WTC11 (cell line): ENCODE results near the gene SEPTIN1. TPM values are rescaled to one million over a fixed set of nuclear protein-coding genes. Genes with fewer than 3 reads are reported as not detected.

Experiments
- ATAC-seq: fragments of 200-7000 bp; cut with Tn5 transposase; 2 replicates; pipeline ENCODE4 v1.10.0; 2021; ENCODE audit warnings: mild to moderate bottlenecking, moderate library complexity
- CTCF ChIA-PET: fragments of 300-600 bp; sonication (Branson Sonifier 250); formaldehyde crosslinking; loops from one replicate; lab custom pipeline; 2021; ENCODE audit warnings: antibody characterized with exemption; lab: Charles Lee
- POLR2A ChIA-PET: fragments of 350-600 bp; sonication (Branson Sonifier 250); formaldehyde crosslinking; loops from one replicate; lab custom pipeline; 2021; ENCODE audit warnings: antibody characterized with exemption; lab: Charles Lee
- DNase-seq: peaks from one replicate; pipeline ENCODE4 v3.0.0; 2021; ENCODE audit warnings: low spot score
- H3K27ac Mint-ChIP-seq: 2 replicates; pipeline ENCODE4 v1.8.0; 2021; ENCODE audit warnings: mixed read lengths
- H3K27me3 Mint-ChIP-seq: 2 replicates; pipeline ENCODE4 v1.8.0; 2021; ENCODE audit warnings: low read depth, mild to moderate bottlenecking, moderate library complexity, mixed read lengths
- H3K36me3 Mint-ChIP-seq: 2 replicates; pipeline ENCODE4 v1.8.0; 2021; ENCODE audit warnings: mixed read lengths
- H3K4me1 Mint-ChIP-seq: 2 replicates; pipeline ENCODE4 v1.8.0; 2022; ENCODE audit warnings: mixed read lengths
- H3K4me3 Mint-ChIP-seq: 2 replicates; pipeline ENCODE4 v1.8.0; 2021; ENCODE audit warnings: mild to moderate bottlenecking, moderate library complexity, mixed read lengths
- H3K9me3 Mint-ChIP-seq: 2 replicates; pipeline ENCODE4 v1.8.0; 2021; ENCODE audit warnings: mixed read lengths
- AR ChIP-seq: fragments of 250-450 bp; sonication (Bioruptor Pico); IDR thresholded peaks from 2 replicates; pipeline ENCODE4 v1.9.0; 2021; ENCODE audit warnings: mild to moderate bottlenecking
- CBFB ChIP-seq: sonication (generic); formaldehyde crosslinking; IDR thresholded peaks from 2 replicates; pipeline ENCODE4 v1.8.1; 2022; ENCODE audit warnings: mild to moderate bottlenecking, low read depth, missing genetic modification reagents
- CREB1 ChIP-seq: sonication (generic); formaldehyde crosslinking; IDR thresholded peaks from 2 replicates; pipeline ENCODE4 v1.8.0; 2023; ENCODE audit warnings: mild to moderate bottlenecking, missing genetic modification reagents
- ELF4 ChIP-seq: sonication (generic); formaldehyde crosslinking; IDR thresholded peaks from 2 replicates; pipeline ENCODE4 v1.8.1; 2022; ENCODE audit warnings: low read depth, mild to moderate bottlenecking, moderate library complexity, missing genetic modification reagents
- EMX1 ChIP-seq: fragments of 250-450 bp; sonication (Bioruptor Pico); IDR thresholded peaks from 2 replicates; pipeline ENCODE4 v1.8.0; 2021; ENCODE audit warnings: mild to moderate bottlenecking
- FOXJ3 ChIP-seq: sonication (generic); formaldehyde crosslinking; IDR thresholded peaks from 2 replicates; pipeline ENCODE4 v1.9.0; 2021; ENCODE audit warnings: missing genetic modification reagents, mild to moderate bottlenecking, borderline replicate concordance
- FOXP1 ChIP-seq: sonication (generic); formaldehyde crosslinking; IDR thresholded peaks from 2 replicates; pipeline ENCODE4 v1.8.0; 2022; ENCODE audit warnings: missing genetic modification reagents, mild to moderate bottlenecking, moderate library complexity, borderline replicate concordance
- GABPB1 ChIP-seq: sonication (generic); formaldehyde crosslinking; IDR thresholded peaks from 2 replicates; pipeline ENCODE4 v1.8.1; 2023; ENCODE audit warnings: mild to moderate bottlenecking, missing genetic modification reagents
- MXD4 ChIP-seq: fragments of 250-450 bp; sonication (Bioruptor Pico); IDR thresholded peaks from 2 replicates; pipeline ENCODE4 v1.8.0; 2021; ENCODE audit warnings: mild to moderate bottlenecking, moderate library complexity, borderline replicate concordance
- OVOL2 ChIP-seq: fragments of 250-450 bp; sonication (Bioruptor Pico); IDR thresholded peaks from 2 replicates; pipeline ENCODE4 v1.9.0; 2021; ENCODE audit warnings: mild to moderate bottlenecking, borderline replicate concordance
- USF1 ChIP-seq: sonication (generic); formaldehyde crosslinking; IDR thresholded peaks from 2 replicates; pipeline ENCODE4 v1.8.0; 2022; ENCODE audit warnings: mild to moderate bottlenecking, missing genetic modification reagents
- ZNF219 ChIP-seq: sonication (generic); formaldehyde crosslinking; IDR thresholded peaks from 2 replicates; pipeline ENCODE4 v1.8.0; 2023; ENCODE audit warnings: missing genetic modification reagents, mild to moderate bottlenecking, borderline replicate concordance
- ZNF232 ChIP-seq: sonication (generic); formaldehyde crosslinking; IDR thresholded peaks from 2 replicates; pipeline ENCODE4 v1.8.0; 2022; ENCODE audit warnings: mild to moderate bottlenecking, missing genetic modification reagents
- ZNF263 ChIP-seq: sonication (generic); formaldehyde crosslinking; IDR thresholded peaks from 2 replicates; pipeline ENCODE4 v1.8.1; 2022; ENCODE audit warnings: low read depth, mild to moderate bottlenecking, moderate library complexity, missing genetic modification reagents
- ZNF416 ChIP-seq: fragments of 250-450 bp; sonication (Bioruptor Pico); IDR thresholded peaks from 2 replicates; pipeline ENCODE4 v1.9.0; 2021; ENCODE audit warnings: mild to moderate bottlenecking, inconsistent platforms
- total RNA-seq: library from RNA; stranded (reverse); gene quantifications from 3 replicates; pipeline ENCODE4 v1.2.3, GENCODE V29; 2021
- TF ChIP-seq, protein P1 (sequence below): sonication (generic); formaldehyde crosslinking; IDR thresholded peaks from 2 replicates; pipeline ENCODE4 v1.8.0; 2022; ENCODE audit warnings: mild to moderate bottlenecking, missing genetic modification reagents
- TF ChIP-seq, protein P2 (sequence below): fragments of 250-450 bp; sonication (Bioruptor Pico); IDR thresholded peaks from 2 replicates; pipeline ENCODE4 v1.9.0; 2021; ENCODE audit warnings: moderate library complexity, mild to moderate bottlenecking, inconsistent platforms, borderline replicate concordance
- TF ChIP-seq, protein P3 (sequence below): fragments of 250-450 bp; sonication (Bioruptor Pico); IDR thresholded peaks from 2 replicates; pipeline ENCODE4 v1.8.0; 2021; ENCODE audit warnings: mild to moderate bottlenecking
- TF ChIP-seq, protein P4 (sequence below): fragments of 250-450 bp; sonication (Bioruptor Pico); IDR thresholded peaks from 2 replicates; pipeline ENCODE4 v1.9.0; 2021; ENCODE audit warnings: mild to moderate bottlenecking
- TF ChIP-seq, protein P5 (sequence below): sonication (generic); formaldehyde crosslinking; IDR thresholded peaks from 2 replicates; pipeline ENCODE4 v1.8.1; 2023; ENCODE audit warnings: mild to moderate bottlenecking, missing genetic modification reagents

Gene SEPTIN1
- total RNA-seq, 1 experiment from 2014 or later = 2.3 TPM

DNA sequence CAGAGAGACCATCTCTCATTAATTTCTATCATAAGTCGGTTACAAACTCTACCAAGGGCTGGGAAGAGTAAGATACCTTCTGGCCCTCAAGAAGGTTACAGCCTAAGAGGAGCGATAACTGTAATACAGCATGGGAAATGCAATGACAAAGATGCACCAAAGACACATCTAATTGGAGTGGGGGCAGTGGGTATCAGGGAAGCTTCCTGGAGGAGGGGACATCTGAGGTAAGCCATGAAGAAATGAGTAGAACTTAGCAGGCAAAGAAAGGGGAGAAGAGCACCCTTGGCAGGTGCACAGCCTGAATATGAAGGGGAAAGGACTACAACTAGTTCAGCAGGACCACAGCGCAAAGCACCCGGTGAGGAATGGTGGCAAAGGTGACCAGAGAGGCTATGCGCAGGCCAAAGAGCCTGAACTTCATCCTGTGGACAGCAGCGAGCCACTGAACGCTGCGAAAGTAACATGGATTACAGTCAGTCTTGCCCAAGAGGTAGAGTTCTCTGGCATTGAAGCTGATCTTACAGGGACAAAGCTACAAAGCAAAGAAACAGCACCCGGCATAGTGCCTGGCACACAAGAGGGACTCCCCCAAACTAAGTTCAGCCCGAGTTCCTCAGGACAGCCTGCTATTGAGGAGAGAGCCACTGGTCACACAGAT is 14.9 kb downstream of the SEPTIN1 start:
- peaks cover 16% of the 10 kb centered on the region for H3K36me3 Mint-ChIP-seq
- TF ChIP-seq, protein P1, sequence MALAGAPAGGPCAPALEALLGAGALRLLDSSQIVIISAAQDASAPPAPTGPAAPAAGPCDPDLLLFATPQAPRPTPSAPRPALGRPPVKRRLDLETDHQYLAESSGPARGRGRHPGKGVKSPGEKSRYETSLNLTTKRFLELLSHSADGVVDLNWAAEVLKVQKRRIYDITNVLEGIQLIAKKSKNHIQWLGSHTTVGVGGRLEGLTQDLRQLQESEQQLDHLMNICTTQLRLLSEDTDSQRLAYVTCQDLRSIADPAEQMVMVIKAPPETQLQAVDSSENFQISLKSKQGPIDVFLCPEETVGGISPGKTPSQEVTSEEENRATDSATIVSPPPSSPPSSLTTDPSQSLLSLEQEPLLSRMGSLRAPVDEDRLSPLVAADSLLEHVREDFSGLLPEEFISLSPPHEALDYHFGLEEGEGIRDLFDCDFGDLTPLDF (CRISPR knock-in tag) = no peak
- H3K4me1 Mint-ChIP-seq = peaks cover 34% of the 10 kb centered on the region
- ChIA-PET POLR2A (no interaction called here), CTCF (no interaction called here)
- no peaks in the 10 kb centered on the region for H3K27me3 Mint-ChIP-seq
- peak overlapping the region; percentile 80 for H3K4me3 Mint-ChIP-seq
- no peak for ATAC-seq
- H3K9me3 Mint-ChIP-seq = no peaks in the 10 kb centered on the region
- no peak overlapping the region for H3K27ac Mint-ChIP-seq
- DNase-seq = no peak

DNA sequence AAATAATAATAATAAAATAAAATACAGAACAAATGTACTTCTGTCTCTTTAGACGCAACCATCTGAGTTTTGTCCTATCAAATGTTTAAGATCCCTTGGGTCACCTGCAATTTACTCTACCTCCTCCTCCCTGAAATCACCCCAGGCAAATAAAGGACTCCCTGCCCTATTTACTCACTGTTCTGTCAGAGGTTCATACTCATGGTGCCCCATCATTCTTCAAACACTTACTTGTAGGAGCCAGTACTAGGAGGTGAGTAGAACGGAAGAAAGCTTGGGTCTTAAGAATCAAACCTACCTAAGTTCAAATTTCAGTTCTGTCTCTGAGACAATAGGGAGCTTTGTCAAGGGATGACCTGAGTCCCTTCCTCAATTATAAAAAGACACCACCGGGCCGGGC is 15.8 kb downstream of the SEPTIN1 start:
- Mint-ChIP-seq H3K4me3 (no peak overlapping the region), H3K27me3 (no peaks in the 10 kb centered on the region), H3K36me3 (peaks cover 21% of the 10 kb centered on the region), H3K27ac (no peak overlapping the region), H3K4me1 (peaks cover 29% of the 10 kb centered on the region), H3K9me3 (no peaks in the 10 kb centered on the region)
- DNase-seq (no peak), ATAC-seq (no peak)
- TF ChIP-seq ZNF232 (no peak), ZNF263 (CRISPR knock-in tag) (no peak), EMX1 (CRISPR knock-in tag) (no peak), USF1 (CRISPR knock-in tag) (no peak), ZNF219 (CRISPR knock-in tag) (no peak), FOXJ3 (CRISPR knock-in tag) (no peak)
- ChIA-PET POLR2A (no interaction called here), CTCF (no interaction called here)

DNA sequence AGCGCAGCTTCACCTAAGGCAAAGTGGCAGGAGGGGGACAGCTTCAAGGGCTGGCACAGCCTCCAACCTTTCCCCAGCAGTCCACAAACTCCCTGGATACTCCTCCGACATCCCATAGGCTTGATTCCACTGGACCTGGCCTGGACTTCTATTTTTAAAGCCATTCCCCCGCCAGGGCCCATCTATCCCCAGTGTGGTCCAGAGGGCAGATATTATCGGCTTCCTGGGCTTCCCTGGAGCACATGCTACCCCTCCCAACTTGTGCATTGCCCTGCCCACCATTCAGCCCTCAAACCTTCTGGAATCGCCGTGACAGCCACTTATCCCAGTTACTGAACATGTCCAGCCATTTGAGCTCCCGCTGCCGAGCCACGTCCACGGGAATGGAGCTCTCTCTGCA is 17.2 kb downstream of the SEPTIN1 start:
- peaks cover 23% of the 10 kb centered on the region for H3K36me3 Mint-ChIP-seq
- no peak for ATAC-seq
- ChIA-PET CTCF (interaction anchor here (1.2 to 1.9 kb wide), 3 partner anchors 44 to 273 kb away, joined by 3 to 7 read pairs (median 4); partner anchors contain the start of genes DCTPP1 and TBX6), POLR2A (interaction anchor here (0.5 kb wide), 1 partner anchor 45 kb away, joined by 4 read pairs; no protein-coding TSS in a partner anchor)
- no peaks in the 10 kb centered on the region for H3K27me3 Mint-ChIP-seq
- no peak for DNase-seq
- peaks cover 27% of the 10 kb centered on the region for H3K4me1 Mint-ChIP-seq
- H3K9me3 Mint-ChIP-seq = no peaks in the 10 kb centered on the region
- H3K4me3 Mint-ChIP-seq = no peak overlapping the region
- no peak overlapping the region for H3K27ac Mint-ChIP-seq
- no peak for TF ChIP-seq ZNF416 (CRISPR knock-in tag)
- TF ChIP-seq, protein P2, sequence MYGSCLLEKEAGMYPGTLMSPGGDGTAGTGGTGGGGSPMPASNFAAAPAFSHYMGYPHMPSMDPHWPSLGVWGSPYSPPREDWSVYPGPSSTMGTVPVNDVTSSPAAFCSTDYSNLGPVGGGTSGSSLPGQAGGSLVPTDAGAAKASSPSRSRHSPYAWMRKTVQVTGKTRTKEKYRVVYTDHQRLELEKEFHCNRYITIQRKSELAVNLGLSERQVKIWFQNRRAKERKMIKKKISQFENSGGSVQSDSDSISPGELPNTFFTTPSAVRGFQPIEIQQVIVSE = no peak
- TF ChIP-seq, protein P3, sequence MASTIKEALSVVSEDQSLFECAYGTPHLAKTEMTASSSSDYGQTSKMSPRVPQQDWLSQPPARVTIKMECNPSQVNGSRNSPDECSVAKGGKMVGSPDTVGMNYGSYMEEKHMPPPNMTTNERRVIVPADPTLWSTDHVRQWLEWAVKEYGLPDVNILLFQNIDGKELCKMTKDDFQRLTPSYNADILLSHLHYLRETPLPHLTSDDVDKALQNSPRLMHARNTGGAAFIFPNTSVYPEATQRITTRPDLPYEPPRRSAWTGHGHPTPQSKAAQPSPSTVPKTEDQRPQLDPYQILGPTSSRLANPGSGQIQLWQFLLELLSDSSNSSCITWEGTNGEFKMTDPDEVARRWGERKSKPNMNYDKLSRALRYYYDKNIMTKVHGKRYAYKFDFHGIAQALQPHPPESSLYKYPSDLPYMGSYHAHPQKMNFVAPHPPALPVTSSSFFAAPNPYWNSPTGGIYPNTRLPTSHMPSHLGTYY (CRISPR knock-in tag) = no peak
- no peak for TF ChIP-seq MXD4 (CRISPR knock-in tag)
- no peak for TF ChIP-seq GABPB1 (CRISPR knock-in tag)
- no peak for TF ChIP-seq CBFB
- TF ChIP-seq CREB1 (CRISPR knock-in tag) = no peak
- no peak for TF ChIP-seq FOXP1
- TF ChIP-seq, protein P4, sequence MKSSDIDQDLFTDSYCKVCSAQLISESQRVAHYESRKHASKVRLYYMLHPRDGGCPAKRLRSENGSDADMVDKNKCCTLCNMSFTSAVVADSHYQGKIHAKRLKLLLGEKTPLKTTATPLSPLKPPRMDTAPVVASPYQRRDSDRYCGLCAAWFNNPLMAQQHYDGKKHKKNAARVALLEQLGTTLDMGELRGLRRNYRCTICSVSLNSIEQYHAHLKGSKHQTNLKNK (CRISPR knock-in tag) = no peak
- TF ChIP-seq OVOL2 (CRISPR knock-in tag) = no peak
- TF ChIP-seq ELF4 = no peak
- TF ChIP-seq AR (CRISPR knock-in tag) = no peak
- TF ChIP-seq, protein P5, sequence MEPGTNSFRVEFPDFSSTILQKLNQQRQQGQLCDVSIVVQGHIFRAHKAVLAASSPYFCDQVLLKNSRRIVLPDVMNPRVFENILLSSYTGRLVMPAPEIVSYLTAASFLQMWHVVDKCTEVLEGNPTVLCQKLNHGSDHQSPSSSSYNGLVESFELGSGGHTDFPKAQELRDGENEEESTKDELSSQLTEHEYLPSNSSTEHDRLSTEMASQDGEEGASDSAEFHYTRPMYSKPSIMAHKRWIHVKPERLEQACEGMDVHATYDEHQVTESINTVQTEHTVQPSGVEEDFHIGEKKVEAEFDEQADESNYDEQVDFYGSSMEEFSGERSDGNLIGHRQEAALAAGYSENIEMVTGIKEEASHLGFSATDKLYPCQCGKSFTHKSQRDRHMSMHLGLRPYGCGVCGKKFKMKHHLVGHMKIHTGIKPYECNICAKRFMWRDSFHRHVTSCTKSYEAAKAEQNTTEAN (CRISPR knock-in tag) = no peak
